ENCODE measurements around the gene S1PR5. TPM values are rescaled to one million over a fixed set of nuclear protein-coding genes. Genes with fewer than 3 reads are reported as not detected.
"Not testable (repeated sequence)": the region's sequence is repeated elsewhere in the genome, so short reads cannot be mapped to it uniquely, and the experiment has no call there.

Gene S1PR5
- total RNA-seq, 4 donors from 2014 or later: 34.9 to 64.0 (median 42.3) TPM

GRCh38 chr19:10543420-10544241, 26.4 kb upstream of the S1PR5 start, which contains the start of gene ATG4D:
ATG4D (plus strand) TSS chr19:10543904; CDS start chr19:10544091, 187 bp downstream.
- 1 to 2% methylated on average over 22 to 73 of the region's 79 CpGs for WGBS, 2 donors
- peak within 1 kb of the TSS; percentile 81 for H3K4me3 ChIP-seq (ENCODE audit: low read depth, poor library complexity, severe bottlenecking)
- peak; percentile 63 to 95 for DNase-seq (ENCODE audit: low spot score in 2 of 2)
- intact Hi-C loops (cut with DNase I; ENCODE audit: low total_unique reads): no loop called here
- peak in 1 of 2 donors; percentile 49 for TF ChIP-seq POLR2A (IDR thresholded peaks at IDR 0.05)
- TF ChIP-seq CTCF (IDR thresholded peaks at IDR 0.05): no peak

- intact Hi-C loops (cut with DNase I; ENCODE audit: low total_unique reads): no loop called here
- 50 to 51% methylated on average over 8 of the region's 8 CpGs for WGBS, 2 donors
- no peak for TF ChIP-seq POLR2A (IDR thresholded peaks at IDR 0.05)
- no peak for TF ChIP-seq CTCF (IDR thresholded peaks at IDR 0.05)
- H3K4me3 ChIP-seq (ENCODE audit: low read depth, poor library complexity, severe bottlenecking): no peak overlapping the region
- DNase-seq (ENCODE audit: low spot score in 2 of 2): no peak
Measured at GRCh38 chr19:10543059-10543419, 25.8 kb upstream of the S1PR5 start.

- H3K4me3 ChIP-seq (ENCODE audit: low read depth, poor library complexity, severe bottlenecking); DNase-seq (ENCODE audit: low spot score in 2 of 2); intact Hi-C loops (cut with DNase I; ENCODE audit: low total_unique reads): not testable (repeated sequence)
- 65 to 77% methylated on average over 9 of the region's 9 CpGs for WGBS, 2 donors
Measured at GRCh38 chr19:10539016-10539415, 21.8 kb upstream of the S1PR5 start.

- WGBS, 2 donors: 75% methylated on average over 20 of the region's 20 CpGs
- no peak for TF ChIP-seq POLR2A (IDR thresholded peaks at IDR 0.05)
- no peak for TF ChIP-seq CTCF (IDR thresholded peaks at IDR 0.05)
- intact Hi-C loops (cut with DNase I; ENCODE audit: low total_unique reads): no loop called here
- no peak overlapping the region for H3K4me3 ChIP-seq (ENCODE audit: low read depth, poor library complexity, severe bottlenecking)
- no peak for DNase-seq (ENCODE audit: low spot score in 2 of 2)
Measured at GRCh38 chr19:10538204-10538983, 21.1 kb upstream of the S1PR5 start.

- intact Hi-C loops (cut with DNase I; ENCODE audit: low total_unique reads): no loop called here
- DNase-seq (ENCODE audit: low spot score in 2 of 2): no peak
- no peak overlapping the region for H3K4me3 ChIP-seq (ENCODE audit: low read depth, poor library complexity, severe bottlenecking)
- no peak for TF ChIP-seq CTCF (IDR thresholded peaks at IDR 0.05)
- TF ChIP-seq POLR2A (IDR thresholded peaks at IDR 0.05): no peak
- 67 to 68% methylated on average over 11 of the region's 11 CpGs for WGBS, 2 donors
Measured at GRCh38 chr19:10537668-10538067, 20.4 kb upstream of the S1PR5 start.

GRCh38 chr19:10535613-10536012, 18.4 kb upstream of the S1PR5 start:
- H3K4me3 ChIP-seq (ENCODE audit: low read depth, poor library complexity, severe bottlenecking): no peak overlapping the region
- TF ChIP-seq POLR2A (IDR thresholded peaks at IDR 0.05) (no peak), CTCF (IDR thresholded peaks at IDR 0.05) (no peak)
- WGBS, 2 donors: 41 to 43% methylated on average over 6 of the region's 6 CpGs
- no peak for DNase-seq (ENCODE audit: low spot score in 2 of 2)
- intact Hi-C loops (cut with DNase I; ENCODE audit: low total_unique reads): no loop called here

Measured in lower leg skin (tissue), 4 donors.